GM15510 (cell line): ENCODE data around the gene SMAD2.

Experiments
- POLR2A ChIP-seq: IDR thresholded peaks from 3 replicates; pipeline ENCODE4 v1.6.1; 2011; ENCODE audit warnings: borderline replicate concordance; ENCODE audit not compliant: insufficient read length; ENCODE audit errors: extremely low read depth

SMAD2 gene

DNA sequence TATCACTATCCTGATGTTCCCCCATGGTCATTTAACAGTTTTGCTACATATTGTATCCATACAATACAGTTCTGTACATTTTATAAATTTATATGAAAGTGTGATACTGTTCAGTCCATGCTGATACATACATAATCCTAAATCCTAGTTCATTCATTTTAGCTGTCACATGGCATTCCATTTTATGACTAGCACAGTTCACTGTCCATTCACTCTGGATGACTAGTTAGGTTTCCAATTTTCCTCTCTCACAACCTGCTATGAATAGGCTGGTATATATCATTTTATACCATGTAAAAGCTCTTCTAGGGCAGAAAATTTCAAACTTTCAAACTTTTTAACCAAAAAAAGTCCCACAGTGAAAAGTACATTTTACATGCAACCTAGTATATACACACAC lies 15.2 kb downstream of the SMAD2 start:
- no peak for TF ChIP-seq POLR2A

DNA sequence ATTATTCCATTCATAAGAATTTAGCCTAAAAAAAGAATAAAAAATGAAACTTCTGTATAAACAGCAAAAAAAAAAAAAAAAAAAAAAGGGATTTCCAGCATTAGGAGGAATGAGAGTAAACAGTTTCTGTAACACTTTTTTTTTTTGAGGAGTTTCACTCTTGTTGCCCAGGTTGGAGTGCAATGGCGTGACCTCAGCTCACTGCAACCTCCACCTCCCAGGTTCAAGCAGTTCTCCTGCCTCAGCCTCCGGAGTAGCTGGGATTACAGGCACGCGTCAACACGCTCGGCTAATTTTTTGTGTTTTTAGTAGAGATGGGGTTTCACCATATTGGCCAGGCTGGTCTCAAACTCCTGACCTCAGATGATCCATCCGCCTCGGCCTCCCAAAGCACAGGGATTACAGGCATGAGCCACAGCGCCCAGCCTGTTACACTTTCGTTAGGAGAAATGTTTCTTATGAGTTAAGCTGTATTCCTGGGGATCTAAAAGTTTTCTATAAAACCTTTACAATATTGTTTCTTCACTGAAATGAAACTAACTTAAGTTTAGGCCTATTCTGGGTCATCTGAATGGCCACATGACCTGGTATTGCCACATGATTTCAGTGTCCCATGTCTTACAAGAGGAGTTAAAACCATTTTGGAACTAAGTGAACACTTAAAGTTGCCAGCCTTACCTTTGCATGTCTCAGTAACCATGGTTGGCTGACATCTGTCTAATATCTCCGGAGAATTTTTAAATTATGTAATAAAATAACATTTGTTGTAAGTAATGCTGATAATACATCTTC lies 17.5 kb downstream of the SMAD2 start:
- TF ChIP-seq POLR2A: no peak

DNA sequence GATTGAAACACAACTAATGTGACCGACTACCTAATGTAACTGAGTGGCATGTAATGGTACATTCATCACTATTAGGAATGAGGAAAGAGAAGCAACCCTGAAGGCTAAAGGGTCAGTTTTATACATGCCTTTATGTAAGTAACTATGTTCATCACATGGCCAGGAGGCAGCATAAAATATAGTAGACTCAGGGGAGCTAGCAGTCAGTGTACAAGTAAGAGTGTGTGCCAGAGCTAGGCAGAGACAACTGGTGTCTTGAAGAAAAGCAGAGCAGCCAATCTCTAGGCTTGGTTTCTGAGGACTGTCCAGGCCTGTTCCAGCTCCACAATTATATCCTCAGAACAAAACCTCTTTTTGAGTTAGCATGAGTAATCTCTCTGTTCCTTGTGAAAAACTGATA lies 18.1 kb downstream of the SMAD2 start:
- no peak for TF ChIP-seq POLR2A

DNA sequence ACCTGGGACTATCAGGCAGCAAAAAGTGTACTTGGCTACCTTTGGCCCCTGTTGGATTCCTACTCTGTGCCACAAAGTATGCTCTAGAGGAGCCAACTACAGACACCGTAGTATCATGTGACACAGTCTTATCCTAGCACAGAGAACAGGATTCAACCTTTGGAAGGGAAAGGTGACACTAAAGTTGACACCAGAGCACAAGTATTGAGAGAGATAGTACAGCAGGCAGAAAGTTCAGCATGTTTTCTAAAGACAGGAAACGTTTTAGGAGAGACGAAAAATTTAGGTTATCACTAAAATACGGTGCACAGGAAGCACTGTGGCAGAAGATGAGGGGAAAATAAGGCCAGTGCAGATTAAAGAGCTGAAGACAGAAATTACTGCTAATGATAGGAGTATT lies 18.6 kb downstream of the SMAD2 start:
- no peak for TF ChIP-seq POLR2A

DNA sequence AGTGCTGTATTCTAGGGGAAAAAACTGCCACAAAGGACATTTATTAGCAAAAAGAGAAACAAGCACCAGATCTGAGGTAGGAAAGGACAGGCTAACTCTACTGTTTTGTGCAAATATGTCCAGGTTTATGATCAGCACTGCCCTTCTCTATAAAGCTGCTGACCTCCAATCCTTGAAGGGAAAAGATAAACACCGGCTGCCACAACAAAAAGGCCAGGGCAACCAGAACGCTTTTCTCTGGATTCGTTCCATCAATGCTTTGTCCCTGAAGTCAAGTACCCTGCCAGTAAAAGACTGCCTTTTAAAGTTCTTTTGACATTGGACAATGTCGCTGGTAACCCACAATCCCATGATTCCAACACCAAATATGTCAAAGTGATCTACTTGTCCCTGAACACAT lies 21.0 kb downstream of the SMAD2 start:
- TF ChIP-seq POLR2A: no peak

DNA sequence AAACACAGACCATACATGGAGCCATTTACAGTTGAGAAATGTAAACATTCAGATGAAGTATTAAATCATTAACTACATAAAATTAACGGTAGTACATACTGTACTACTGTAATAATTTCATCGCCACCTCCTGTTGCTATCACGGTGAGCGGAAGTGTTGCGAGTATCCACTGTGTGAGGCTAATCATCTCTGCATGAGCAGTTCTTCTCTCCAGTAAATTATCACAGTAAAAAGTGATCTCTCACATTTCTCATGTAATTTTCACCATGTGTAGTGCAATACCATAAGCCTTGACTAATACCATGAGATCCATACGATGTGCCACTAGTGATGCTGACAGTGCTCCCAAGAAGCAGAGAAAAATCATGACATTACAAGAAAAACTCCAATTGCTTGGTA lies 21.9 kb downstream of the SMAD2 start:
- no peak for TF ChIP-seq POLR2A

DNA sequence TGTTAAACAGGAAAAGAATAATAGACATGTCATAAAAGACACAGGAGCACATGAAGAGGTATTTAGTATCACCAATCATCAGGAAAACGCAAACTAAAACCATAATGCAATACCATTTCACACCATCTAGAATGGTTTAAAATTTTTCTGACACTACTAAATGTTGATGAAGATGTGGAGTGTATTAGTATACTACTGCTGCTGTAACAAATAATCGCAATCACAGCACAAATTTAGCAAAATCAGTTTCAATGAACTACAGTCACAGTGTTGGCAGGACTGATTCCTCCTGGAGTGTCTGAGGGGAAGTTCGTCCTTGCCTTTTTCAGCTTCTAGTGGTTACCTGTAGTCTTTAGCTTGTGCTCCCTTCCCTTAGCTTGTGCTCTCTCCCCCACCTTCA lies 24.1 kb downstream of the SMAD2 start:
- no peak for TF ChIP-seq POLR2A

DNA sequence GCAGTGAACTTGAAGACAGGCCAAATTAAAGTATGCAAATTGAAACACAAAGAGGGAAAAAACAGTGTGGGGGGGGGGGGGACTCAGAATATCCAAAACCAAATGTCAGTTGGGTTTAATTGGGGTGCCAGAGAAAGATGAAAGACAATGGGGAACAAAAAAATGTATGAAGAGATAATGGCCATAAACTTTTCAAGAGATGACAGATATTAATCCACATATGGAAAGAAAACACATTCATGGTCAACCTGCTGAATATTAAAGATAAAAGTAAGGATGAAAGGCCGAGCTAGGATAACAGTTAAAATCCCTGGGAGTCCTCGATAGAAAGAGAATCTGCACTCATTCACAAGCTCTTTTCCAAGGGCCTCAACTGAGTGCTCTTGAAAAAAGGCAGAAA lies 26.6 kb downstream of the SMAD2 start:
- no peak for TF ChIP-seq POLR2A

DNA sequence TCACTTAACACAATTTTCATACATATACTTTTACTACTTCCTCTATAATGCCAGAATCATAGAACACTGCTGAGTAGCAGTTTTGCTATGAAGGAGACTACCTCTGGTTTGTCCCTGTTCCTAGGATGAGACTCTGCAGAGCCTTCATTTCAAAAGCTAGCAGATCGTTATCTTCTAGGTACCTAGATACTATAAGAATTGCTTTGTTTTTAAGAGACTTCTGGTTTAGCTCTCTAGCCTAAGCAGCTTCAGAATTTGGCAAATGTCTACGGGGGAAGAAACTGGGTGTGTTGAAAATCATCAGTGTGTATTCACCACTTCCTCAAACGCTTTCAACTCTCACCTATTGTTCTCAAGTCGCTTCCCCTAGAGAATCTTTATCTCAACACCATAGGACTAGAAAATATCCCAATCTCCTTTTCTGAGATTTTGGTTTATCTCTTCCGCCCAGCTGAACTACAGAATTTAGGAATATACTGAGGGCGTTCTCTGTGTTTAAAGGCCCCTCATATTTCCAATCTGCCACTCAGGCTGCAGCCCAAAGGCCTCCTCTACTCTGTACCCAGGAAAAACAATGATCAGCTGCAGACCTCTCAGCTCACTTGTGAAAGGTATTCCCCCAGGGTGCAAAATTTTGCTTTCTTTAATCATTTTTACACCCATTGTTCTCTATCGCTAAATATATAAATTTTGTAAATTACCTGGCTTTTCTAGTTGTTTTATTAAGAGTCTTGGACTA lies 28.7 kb downstream of the SMAD2 start:
- no peak for TF ChIP-seq POLR2A

DNA sequence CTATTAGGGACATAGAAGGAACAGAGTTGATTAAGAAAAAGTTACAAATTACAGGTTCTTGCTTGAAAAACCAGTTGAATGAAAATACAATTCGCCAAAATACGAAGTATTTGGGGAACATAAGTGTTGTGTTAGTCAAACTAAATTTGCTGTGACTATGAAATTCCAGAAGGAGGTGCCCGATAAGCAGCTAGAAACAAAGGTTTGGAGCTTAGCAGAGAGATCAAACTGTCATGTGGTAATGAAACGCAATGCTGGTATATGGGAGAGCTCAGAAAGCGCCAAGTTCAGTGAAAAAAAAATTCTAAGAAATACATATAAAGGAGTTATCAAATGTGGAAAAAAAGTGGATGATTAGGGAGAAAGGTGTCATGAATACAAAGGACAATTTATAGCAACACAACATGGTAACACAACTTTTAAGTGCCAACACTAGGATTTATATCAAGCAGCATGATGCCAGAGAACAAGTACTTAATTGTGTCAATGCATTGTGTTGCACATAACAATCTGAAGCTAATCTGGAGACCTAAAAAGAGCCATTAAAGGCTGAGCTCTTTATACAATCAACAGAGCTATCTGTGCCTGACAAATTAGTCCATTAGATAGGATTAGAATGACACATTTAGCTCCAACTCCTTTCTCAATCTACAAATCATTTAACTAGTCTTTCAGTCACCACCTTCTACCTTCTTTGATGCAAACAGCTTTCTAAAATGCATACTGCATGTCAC lies 31.2 kb downstream of the SMAD2 start:
- no peak for TF ChIP-seq POLR2A

DNA sequence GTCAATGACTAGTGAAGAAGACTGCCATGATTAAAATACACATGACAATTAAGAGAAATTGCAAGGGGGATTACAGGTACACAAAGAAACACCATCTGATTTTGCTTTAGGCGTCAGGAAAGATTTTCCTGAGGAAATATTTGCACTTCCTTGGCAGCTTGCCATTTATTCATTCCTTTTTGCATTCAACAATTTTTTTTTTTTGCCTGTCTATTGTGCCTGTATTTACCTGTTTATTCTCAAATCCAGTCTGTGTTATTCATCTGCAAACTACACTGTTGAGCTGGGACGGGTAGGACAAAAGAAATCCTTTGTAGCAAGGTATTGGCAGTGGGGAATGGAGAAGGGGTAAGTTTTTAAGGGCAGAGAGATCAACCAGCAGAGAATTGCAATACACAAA lies 31.8 kb downstream of the SMAD2 start:
- TF ChIP-seq POLR2A: no peak

DNA sequence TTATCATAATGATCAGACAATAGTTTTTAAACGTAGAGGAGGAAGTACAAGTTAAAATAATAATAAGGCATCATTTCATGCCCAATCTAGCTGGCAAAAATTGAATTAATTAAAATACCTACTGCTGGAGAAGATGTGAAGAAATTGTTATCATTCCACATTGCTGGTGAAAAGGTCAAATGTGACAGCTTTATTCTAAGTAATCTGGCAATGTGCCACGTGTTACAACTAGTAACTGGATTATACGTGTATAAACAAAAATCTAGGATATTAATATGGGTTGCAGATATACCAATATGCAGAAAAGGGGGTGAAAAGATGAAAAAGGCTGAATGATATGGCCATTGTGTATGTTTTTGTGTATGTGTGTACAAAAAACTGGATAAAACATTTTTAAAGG lies 32.4 kb downstream of the SMAD2 start:
- TF ChIP-seq POLR2A: no peak

DNA sequence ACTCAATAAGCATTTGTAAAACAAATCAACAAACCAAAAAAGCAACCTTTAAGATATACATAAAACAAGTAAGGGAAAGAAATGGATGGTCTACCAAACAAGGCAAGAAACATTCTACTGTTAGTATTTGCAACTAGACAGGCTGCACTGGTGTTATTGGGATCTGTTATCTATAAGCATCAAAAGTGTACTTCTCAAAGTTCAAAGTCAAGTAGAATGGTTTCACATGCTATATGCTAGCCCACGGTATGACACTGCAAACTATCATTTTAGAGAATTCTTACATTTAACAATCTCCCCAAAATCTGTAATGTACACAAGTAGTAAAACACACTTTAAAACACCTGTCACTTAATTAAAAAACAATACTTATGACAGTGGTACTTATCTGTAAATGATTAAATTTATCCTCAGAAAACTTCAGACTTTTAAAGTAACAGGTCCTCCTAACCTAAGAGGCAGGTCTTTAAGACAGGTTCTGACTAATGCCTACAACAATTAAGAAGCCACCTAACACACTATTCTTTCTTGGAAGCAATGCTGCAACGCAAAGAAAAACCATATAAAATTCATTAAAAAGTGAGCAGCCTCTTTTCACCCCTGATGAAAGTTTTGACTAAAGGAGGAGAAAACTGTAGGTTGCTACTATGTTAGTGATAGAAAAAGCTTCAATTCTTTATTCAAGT lies 34.8 kb downstream of the SMAD2 start:
- TF ChIP-seq POLR2A: no peak

DNA sequence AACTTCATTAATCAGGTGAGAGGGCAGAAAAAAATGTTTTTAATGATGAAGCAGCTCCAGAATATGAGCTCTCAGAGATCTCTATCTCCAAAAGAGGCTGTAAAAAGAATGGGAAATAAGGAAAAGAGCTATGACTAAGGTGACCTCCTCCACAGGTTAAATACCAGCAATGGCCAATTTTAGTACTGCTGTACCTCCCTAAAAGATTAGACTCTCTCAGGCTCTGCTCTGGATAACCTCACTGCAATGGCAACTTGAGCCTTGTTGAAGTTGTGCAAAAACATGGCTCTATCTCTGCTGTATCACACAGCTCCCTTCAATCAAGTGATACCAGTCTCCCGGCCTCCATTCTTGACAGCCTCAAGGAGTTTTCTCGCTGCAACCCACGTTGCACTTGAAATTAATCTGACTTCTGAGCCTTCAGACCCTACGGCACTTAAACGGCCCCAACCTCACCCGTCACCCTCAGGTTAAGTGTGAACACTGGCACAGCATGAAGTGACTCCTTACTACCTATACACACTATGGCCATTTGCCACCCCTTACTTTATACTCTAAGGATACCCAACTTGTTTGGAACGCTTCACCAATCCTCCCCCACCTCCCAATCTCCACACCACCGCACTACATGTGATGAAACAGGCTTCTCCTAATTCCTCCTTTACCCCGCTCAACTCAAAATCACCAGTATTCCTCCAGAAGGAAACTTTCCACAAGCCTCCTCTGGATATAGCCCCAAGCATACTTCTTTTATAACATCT lies 36.3 kb downstream of the SMAD2 start:
- TF ChIP-seq POLR2A: no peak

DNA sequence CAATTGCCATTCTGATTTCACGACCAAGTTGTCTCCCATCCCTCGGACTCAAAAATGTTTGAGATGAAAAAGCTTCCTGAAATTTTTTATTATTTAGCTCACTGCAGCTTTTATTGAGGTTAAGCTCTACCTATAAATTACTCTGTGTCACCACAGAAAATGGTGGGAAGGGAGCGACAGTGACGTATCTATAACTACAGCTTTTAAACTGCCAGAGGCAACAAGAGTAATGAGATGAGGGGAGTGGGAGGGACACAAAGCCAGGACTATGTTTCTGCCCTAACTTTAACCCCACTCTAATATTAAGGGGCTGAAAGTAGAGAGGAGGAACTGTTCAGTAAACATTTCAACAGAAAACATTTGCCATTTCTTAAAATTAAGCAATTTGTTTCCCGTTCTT lies 37.4 kb downstream of the SMAD2 start:
- no peak for TF ChIP-seq POLR2A

DNA sequence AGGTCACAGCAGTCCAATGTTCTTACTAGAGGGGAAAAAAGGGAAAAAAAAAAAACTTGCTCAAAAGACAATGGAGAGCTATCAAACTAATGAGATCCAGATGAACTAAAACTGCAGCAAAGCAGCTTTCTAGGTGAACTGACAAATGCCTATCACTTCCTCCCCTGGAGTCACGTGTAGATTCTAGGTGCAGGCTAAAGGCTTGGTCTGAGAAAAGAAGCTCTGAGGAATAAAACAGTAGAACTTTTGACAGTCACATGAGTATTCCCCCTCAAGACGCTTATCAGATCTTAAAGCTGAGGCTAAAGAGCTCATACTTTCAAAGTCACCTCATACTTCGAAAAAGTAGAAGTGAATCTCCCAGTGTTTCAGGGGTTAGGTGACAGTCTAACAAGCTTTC lies 42.3 kb downstream of the SMAD2 start:
- no peak for TF ChIP-seq POLR2A
